AG04449 (cell line): ENCODE measurements around the gene RPS23.

Experiments
- CTCF ChIA-PET: fragments of 350-600 bp; formaldehyde crosslinking; extraction: SDS; loops from one replicate; lab custom pipeline; 2021; ENCODE audit warnings: antibody characterized with exemption; lab: Yijun Ruan, JAX
- POLR2A ChIA-PET: fragments of 400-600, 350-600 bp; formaldehyde crosslinking; extraction: SDS; loops from one replicate; lab custom pipeline; 2020; ENCODE audit warnings: antibody characterized with exemption, inconsistent platforms; lab: Yijun Ruan, JAX
- DNase-seq: peaks from one replicate; pipeline ENCODE4 v3.0.0-alpha.2; 2010; ENCODE audit warnings: low read depth, low spot score
- H3K4me3 ChIP-seq: 2 replicates; pipeline ENCODE4 v1.5.1; 2011; ENCODE audit warnings: low read depth, mild to moderate bottlenecking, control low read depth, low read length
- CTCF ChIP-seq: IDR thresholded peaks from one replicate; pipeline ENCODE4 v1.5.1; 2011; ENCODE audit warnings: mild to moderate bottlenecking, moderate library complexity, low read length, control low read depth, inconsistent platforms; ENCODE audit not compliant: insufficient read depth; ENCODE audit errors: missing control alignments

The RPS23 gene

GRCh38 chr5:82297711-82298110 is 19.6 kb upstream of the RPS23 start:
- DNase-seq, result no peak
- TF ChIP-seq CTCF, result no peak
- POLR2A ChIA-PET, result no interaction called here
- CTCF ChIA-PET, result no interaction called here
- H3K4me3 ChIP-seq, result no peak overlapping the region

- CTCF ChIA-PET, result no interaction called here
- POLR2A ChIA-PET, result no interaction called here
- H3K4me3 ChIP-seq, result no peak overlapping the region
- DNase-seq, result no peak
- no peak for TF ChIP-seq CTCF
These were observed 18.8 kb upstream of the RPS23 start for GRCh38 chr5:82296929-82297328.

GRCh38 chr5:82295959-82296531 is 17.9 kb upstream of the RPS23 start:
- TF ChIP-seq CTCF, result no peak
- ChIA-PET CTCF (interaction anchor here (0.5 kb wide), 1 partner anchor 15 kb away, joined by 3 read pairs; no protein-coding TSS in a partner anchor), POLR2A (interaction anchor here (1.0 kb wide), 1 partner anchor 17 kb away, joined by 3 read pairs; no protein-coding TSS in a partner anchor)
- no peak overlapping the region for H3K4me3 ChIP-seq
- no peak for DNase-seq

GRCh38 chr5:82295144-82295543 is 17.0 kb upstream of the RPS23 start:
- ChIA-PET CTCF (interaction anchor here (0.8 to 1.9 kb wide), 3 partner anchors 11 to 15 kb away, joined by 3 to 4 read pairs (median 4); no protein-coding TSS in a partner anchor), POLR2A (interaction anchor here (1.0 kb wide), 1 partner anchor 16 kb away, joined by 3 read pairs; no protein-coding TSS in a partner anchor)
- no peak overlapping the region for H3K4me3 ChIP-seq
- no peak for TF ChIP-seq CTCF
- no peak for DNase-seq

- no peak for TF ChIP-seq CTCF
- CTCF ChIA-PET, result no interaction called here
- POLR2A ChIA-PET, result no interaction called here
These were observed 13.3 kb upstream of the RPS23 start for GRCh38 chr5:82291420-82291819.

GRCh38 chr5:82290908-82291307 is 12.8 kb upstream of the RPS23 start:
- ChIA-PET CTCF (no interaction called here), POLR2A (no interaction called here)
- no peak for DNase-seq
- TF ChIP-seq CTCF, result no peak
- no peak overlapping the region for H3K4me3 ChIP-seq

More at GRCh38 chr5:82291420-82291819, 13.3 kb upstream of the RPS23 start:
- H3K4me3 ChIP-seq, result no peak overlapping the region
- no peak for DNase-seq
